Fibroblast of lung (primary cell): ENCODE data around the gene MAML2. TPM values are rescaled to one million over a fixed set of nuclear protein-coding genes. Genes with fewer than 3 reads are reported as not detected.
A peak's percentile ranks its signal among the peaks of the same experiment; 100 is the strongest.

Experiments
- DNase-seq, 2 donors: peaks; one replicate each; pipeline versions ENCODE4 v3.0.0 to v3.0.0-alpha.2; 2010; ENCODE audit warnings: low read depth in 2 of 2
- H2AFZ ChIP-seq: 2 replicates; pipeline ENCODE4 v1.5.1; 2012; ENCODE audit warnings: low read length, control low read depth, inconsistent platforms
- H3K27ac ChIP-seq: 2 replicates; pipeline ENCODE4 v1.5.1; 2011; ENCODE audit warnings: low read length, control low read depth; ENCODE audit not compliant: insufficient read depth
- H3K27me3 ChIP-seq: 2 replicates; pipeline ENCODE4 v1.5.1; 2011; ENCODE audit warnings: mild to moderate bottlenecking, low read length; ENCODE audit not compliant: control insufficient read depth, insufficient read depth
- H3K36me3 ChIP-seq: 2 replicates; pipeline ENCODE4 v1.5.1; 2011; ENCODE audit warnings: low read length; ENCODE audit not compliant: control insufficient read depth, insufficient read depth
- H3K4me1 ChIP-seq: 2 replicates; pipeline ENCODE4 v1.5.1; 2011; ENCODE audit warnings: low read length; ENCODE audit not compliant: control insufficient read depth, insufficient read depth; ENCODE audit errors: extremely low read depth
- H3K4me2 ChIP-seq: 2 replicates; pipeline ENCODE4 v1.5.1; 2011; ENCODE audit warnings: low read length, control low read depth; ENCODE audit not compliant: insufficient read depth; ENCODE audit errors: extremely low read depth
- H3K4me3 ChIP-seq, 4 experiments: fragments of 200-600 bp in 1 of 4; sonication (generic) in 1 of 4; replicated peaks in 1 of 4; 2 replicates each; pipeline ENCODE4 v1.5.1; 2011 to 2016; ENCODE audit warnings: low read length in 4 of 4, low read depth in 3 of 4, mild to moderate bottlenecking in 3 of 4, control low read depth in 2 of 4, inconsistent platforms in 1 of 4, mixed read lengths in 1 of 4; ENCODE audit not compliant: insufficient read depth in 1 of 4; ENCODE audit errors: control extremely low read depth in 1 of 4
- H3K79me2 ChIP-seq: 2 replicates; pipeline ENCODE4 v1.5.1; 2012; ENCODE audit warnings: mild to moderate bottlenecking, low read length, inconsistent platforms; ENCODE audit not compliant: control insufficient read depth, insufficient read depth
- H3K9ac ChIP-seq: 2 replicates; pipeline ENCODE4 v1.5.1; 2011; ENCODE audit warnings: mild to moderate bottlenecking, low read length, control low read depth; ENCODE audit not compliant: insufficient read depth
- H3K9me3 ChIP-seq: 2 replicates; pipeline ENCODE4 v1.5.1; 2012; ENCODE audit warnings: low read depth, low read length; ENCODE audit not compliant: control insufficient read depth, insufficient read depth
- H4K20me1 ChIP-seq: 2 replicates; pipeline ENCODE4 v1.5.1; 2011; ENCODE audit warnings: low read length; ENCODE audit not compliant: control insufficient read depth, insufficient read depth; ENCODE audit errors: extremely low read depth
- EZH2 ChIP-seq: IDR thresholded peaks from 2 replicates; pipeline ENCODE4 v1.5.1; 2012; ENCODE audit warnings: low read length, control low read depth, mild to moderate bottlenecking; ENCODE audit errors: missing control alignments
- polyA plus RNA-seq, 2 donors: library from polyadenylated mRNA; depleted of rRNA in 1 of 2; stranded (reverse) in 1 of 2; unstranded in 1 of 2; fragments of >200 nt; gene quantifications; 2 replicates each; pipeline ENCODE4 v1.2.1, GENCODE V29; 2011 to 2012; ENCODE audit warnings: missing spikeins in 1 of 2
- total RNA-seq: library from RNA; depleted of rRNA; stranded (reverse); fragments of >200 nt; gene quantifications from 2 replicates; pipeline ENCODE4 v1.2.1, GENCODE V29; 2014
- TF ChIP-seq, protein P1 (sequence below), 2 donors: IDR thresholded peaks in 1 of 2; conservative IDR thresholded peaks in 1 of 2; 1 replicate in 1 of 2; 2 replicates in 1 of 2; pipeline ENCODE4 v1.5.1; 2011 to 2012; ENCODE audit warnings: low read length in 2 of 2, control low read depth in 1 of 2, inconsistent platforms in 1 of 2, low read depth in 1 of 2, mild to moderate bottlenecking in 1 of 2

Gene MAML2
- total and polyA plus RNA-seq, 2 donors (not counting 1 experiment from before 2014, with no cell fraction given) = 13.0 to 19.0 TPM

DNA sequence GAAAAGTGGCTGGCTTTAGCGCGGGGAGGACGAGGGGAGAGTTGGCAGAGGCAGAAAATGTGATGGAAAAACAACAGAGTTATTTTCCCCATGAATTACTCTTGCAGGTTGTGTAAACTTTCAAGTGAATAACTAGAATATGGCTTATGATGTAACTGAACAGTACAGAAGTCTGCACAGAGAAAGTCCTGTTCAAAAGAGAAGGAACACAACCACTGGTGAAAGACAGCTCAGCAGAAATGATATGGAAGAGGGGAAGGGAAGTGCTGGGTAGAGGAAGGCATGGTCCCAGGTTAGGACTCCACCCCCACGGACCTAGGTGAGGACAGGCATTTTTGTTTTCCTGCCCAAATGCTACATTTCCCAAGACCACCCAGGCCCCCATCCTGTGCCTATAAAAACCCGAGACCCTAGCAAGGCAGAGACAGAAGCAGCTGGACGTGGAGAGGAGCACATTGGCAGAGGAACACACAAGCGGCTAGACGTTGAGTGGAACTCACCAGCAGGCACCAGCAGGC lies 77.7 kb downstream of the MAML2 start:
- H4K20me1 ChIP-seq = no peaks in the 10 kb centered on the region
- TF ChIP-seq EZH2 = no peak
- TF ChIP-seq, protein P1, sequence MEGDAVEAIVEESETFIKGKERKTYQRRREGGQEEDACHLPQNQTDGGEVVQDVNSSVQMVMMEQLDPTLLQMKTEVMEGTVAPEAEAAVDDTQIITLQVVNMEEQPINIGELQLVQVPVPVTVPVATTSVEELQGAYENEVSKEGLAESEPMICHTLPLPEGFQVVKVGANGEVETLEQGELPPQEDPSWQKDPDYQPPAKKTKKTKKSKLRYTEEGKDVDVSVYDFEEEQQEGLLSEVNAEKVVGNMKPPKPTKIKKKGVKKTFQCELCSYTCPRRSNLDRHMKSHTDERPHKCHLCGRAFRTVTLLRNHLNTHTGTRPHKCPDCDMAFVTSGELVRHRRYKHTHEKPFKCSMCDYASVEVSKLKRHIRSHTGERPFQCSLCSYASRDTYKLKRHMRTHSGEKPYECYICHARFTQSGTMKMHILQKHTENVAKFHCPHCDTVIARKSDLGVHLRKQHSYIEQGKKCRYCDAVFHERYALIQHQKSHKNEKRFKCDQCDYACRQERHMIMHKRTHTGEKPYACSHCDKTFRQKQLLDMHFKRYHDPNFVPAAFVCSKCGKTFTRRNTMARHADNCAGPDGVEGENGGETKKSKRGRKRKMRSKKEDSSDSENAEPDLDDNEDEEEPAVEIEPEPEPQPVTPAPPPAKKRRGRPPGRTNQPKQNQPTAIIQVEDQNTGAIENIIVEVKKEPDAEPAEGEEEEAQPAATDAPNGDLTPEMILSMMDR (conservative IDR thresholded peaks at IDR 0.05 in 1 of 2, IDR thresholded peaks at IDR 0.05 in 1 of 2; ENCODE audit: low read depth in 1 of 2, low read length in 2 of 2) = no peak
- peaks cover 21% of the 10 kb centered on the region for H3K4me1 ChIP-seq
- H3K27me3 ChIP-seq = no peaks in the 10 kb centered on the region
- H3K27ac ChIP-seq = peak overlapping the region; percentile 33
- no peak overlapping the region for H3K4me2 ChIP-seq
- H3K9ac ChIP-seq = no peak overlapping the region
- H3K9me3 ChIP-seq = no peaks in the 10 kb centered on the region
- H3K79me2 ChIP-seq = peaks cover 14% of the 10 kb centered on the region
- no peak overlapping the region for H2AFZ ChIP-seq
- no peak overlapping the region for H3K4me3 ChIP-seq
- no peak for DNase-seq
- no peaks in the 10 kb centered on the region for H3K36me3 ChIP-seq

DNA sequence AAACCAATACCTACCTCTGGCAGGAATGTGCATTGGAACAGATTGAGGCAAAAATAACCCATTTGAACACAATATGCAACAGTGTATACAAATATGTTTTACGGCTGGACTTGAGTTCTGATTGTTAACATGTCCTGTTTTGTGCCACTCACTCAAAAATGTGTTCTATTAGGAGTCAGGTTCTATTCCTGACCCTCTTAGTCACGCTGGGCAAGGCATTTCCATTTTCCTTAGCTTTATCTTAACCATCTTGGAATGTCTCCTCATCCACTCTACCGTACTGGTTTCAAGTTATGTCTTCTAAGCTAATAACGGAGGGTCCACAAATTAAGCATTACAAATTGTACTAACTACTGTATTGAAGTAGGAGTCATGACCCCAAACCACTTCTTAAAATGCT lies 78.6 kb downstream of the MAML2 start:
- Histone ChIP-seq H3K79me2 (peaks cover 17% of the 10 kb centered on the region), H3K9ac (no peak overlapping the region), H3K9me3 (no peaks in the 10 kb centered on the region), H3K4me3 (no peak overlapping the region), H3K36me3 (no peaks in the 10 kb centered on the region), H4K20me1 (no peaks in the 10 kb centered on the region), H3K4me2 (no peak overlapping the region), H3K4me1 (peaks cover 30% of the 10 kb centered on the region), H3K27me3 (no peaks in the 10 kb centered on the region), H2AFZ (no peak overlapping the region), H3K27ac (peak overlapping the region; percentile 33)
- no peak for TF ChIP-seq EZH2
- TF ChIP-seq, protein P1 (conservative IDR thresholded peaks at IDR 0.05 in 1 of 2, IDR thresholded peaks at IDR 0.05 in 1 of 2; ENCODE audit: low read depth in 1 of 2, low read length in 2 of 2) = no peak
- DNase-seq = peak in 1 of 2 donors; percentile 33

DNA sequence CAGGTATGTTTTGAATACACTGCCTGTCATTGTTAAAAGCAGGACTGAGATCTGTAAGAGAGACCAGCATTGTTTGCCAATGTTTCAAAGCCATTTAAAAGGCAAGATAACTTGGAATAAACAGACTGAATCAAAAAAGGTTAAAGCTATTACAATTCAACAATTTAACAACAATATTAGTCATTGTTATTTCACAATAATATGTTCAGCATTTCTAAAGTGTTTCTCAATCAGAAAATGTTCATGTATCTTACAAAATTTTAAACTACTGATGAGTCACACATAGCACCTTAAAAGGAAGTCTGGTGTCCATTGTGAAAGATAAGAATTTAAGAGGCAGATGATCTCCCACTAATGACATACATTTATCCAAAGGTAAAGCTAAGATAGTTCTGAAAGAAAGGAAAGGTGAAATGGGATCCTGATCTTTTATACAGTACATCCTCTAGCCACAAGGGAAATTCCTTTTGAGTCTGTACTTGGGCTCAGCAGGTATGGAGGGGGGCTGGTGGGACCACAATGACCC lies 79.7 kb downstream of the MAML2 start:
- no peak overlapping the region for H2AFZ ChIP-seq
- H3K9me3 ChIP-seq = no peaks in the 10 kb centered on the region
- H3K27ac ChIP-seq = peak overlapping the region; percentile 31
- H3K27me3 ChIP-seq = no peaks in the 10 kb centered on the region
- H3K36me3 ChIP-seq = no peaks in the 10 kb centered on the region
- no peak overlapping the region for H3K4me3 ChIP-seq
- H3K4me1 ChIP-seq = peaks cover 40% of the 10 kb centered on the region
- DNase-seq = peak; percentile 80 to 90
- H4K20me1 ChIP-seq = no peaks in the 10 kb centered on the region
- no peak for TF ChIP-seq EZH2
- TF ChIP-seq, protein P1 (conservative IDR thresholded peaks at IDR 0.05 in 1 of 2, IDR thresholded peaks at IDR 0.05 in 1 of 2; ENCODE audit: low read depth in 1 of 2, low read length in 2 of 2) = peak in 1 of 2 donors; percentile 0
- H3K79me2 ChIP-seq = peaks cover 18% of the 10 kb centered on the region
- peak overlapping the region; percentile 51 for H3K4me2 ChIP-seq
- no peak overlapping the region for H3K9ac ChIP-seq
